ENCODE data around the gene DDX41. TPM values are rescaled to one million over a fixed set of nuclear protein-coding genes. Genes with fewer than 3 reads are reported as not detected.

DDX41 gene
- total and polyA plus RNA-seq, 2 of the 13 experiments (the other 11 are each of a cell fraction or from before 2014, with no cell fraction given), result 62.8 to 105 TPM

- TF ChIP-seq MNT (IDR thresholded peaks at IDR 0.05), result peak; percentile 56
- TF ChIP-seq AHDC1 (CRISPR knock-in tag; IDR thresholded peaks at IDR 0.05; ENCODE audit: borderline replicate concordance), result no peak; the same call in 1 of the 2 replicates
- peak; percentile 73 for TF ChIP-seq ARNTL (CRISPR knock-in tag; IDR thresholded peaks at IDR 0.05)
- 0 out of 2 replicates have a peak, but pooled peaks have one; percentile 25 for TF ChIP-seq NFIB (CRISPR knock-in tag; IDR thresholded peaks at IDR 0.05; ENCODE audit: borderline replicate concordance)
- no peak for TF ChIP-seq KIAA2018 (CRISPR knock-in tag; IDR thresholded peaks at IDR 0.05; ENCODE audit: borderline replicate concordance)
- TF ChIP-seq JUNB (CRISPR knock-in tag; IDR thresholded peaks at IDR 0.05; ENCODE audit: borderline replicate concordance), result peak; percentile 61; the same call in 1 of the 2 replicates
- no peak for TF ChIP-seq HDAC6 (IDR thresholded peaks at IDR 0.05; ENCODE audit: low read depth, low read length)
- 0 out of 2 replicates have a peak, but pooled peaks have one; percentile 55 for TF ChIP-seq ZNF33B (CRISPR knock-in tag; IDR thresholded peaks at IDR 0.05)
- TF ChIP-seq ZNF264 (CRISPR knock-in tag; IDR thresholded peaks at IDR 0.05), result peak; percentile 35; the same call in 1 of the 2 replicates
- peak; percentile 19; the same call in 1 of the 2 replicates for TF ChIP-seq CAMTA2 (CRISPR knock-in tag; IDR thresholded peaks at IDR 0.05; ENCODE audit: borderline replicate concordance)
- TF ChIP-seq ZNF891 (CRISPR knock-in tag; IDR thresholded peaks at IDR 0.05), result 0 out of 2 replicates have a peak, but pooled peaks have one; percentile 34
Measured at GRCh38 chr5:177516601-177517568, at the start of gene DDX41 (continued).

All from HepG2 (cell line).